SH-SY5Y (cell line): ENCODE data around the gene ARID4B.

Experiments
- GATA2 ChIP-seq: IDR thresholded peaks from 2 replicates; pipeline ENCODE4 v1.6.1; 2011; ENCODE audit warnings: mild to moderate bottlenecking, low read depth, low read length
- GATA3 ChIP-seq: IDR thresholded peaks from 2 replicates; pipeline ENCODE4 v1.6.1; 2011; ENCODE audit warnings: low read depth, mild to moderate bottlenecking, low read length, moderate library complexity

Gene ARID4B

DNA sequence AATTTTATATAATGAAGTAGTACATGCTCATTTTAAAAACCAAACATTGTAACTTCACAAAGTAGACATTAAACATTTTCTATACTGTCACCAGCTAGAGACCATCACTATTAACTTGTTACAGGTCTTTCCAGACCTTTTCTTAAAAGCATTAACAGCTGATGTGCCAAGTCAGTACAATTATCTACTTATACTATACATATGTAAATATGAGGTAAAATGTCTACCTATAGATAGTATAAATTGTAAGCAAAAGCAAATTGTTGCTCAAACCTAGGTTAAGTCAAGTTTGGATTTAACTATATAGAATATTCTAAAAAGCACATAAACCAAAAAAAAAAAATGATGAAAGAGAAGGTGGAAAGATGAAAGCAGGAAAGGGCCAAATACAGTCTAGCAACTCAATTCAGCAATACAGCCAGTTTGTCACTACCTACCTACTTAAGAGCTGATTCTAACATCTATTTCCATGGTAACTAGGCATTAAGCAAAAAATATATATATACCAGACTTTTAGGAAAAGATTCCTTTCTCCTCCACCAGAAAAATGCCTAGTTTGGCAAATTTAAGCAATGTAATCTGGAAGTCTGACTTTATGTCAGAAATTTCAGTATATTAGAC, 34.5 kb downstream of the ARID4B start:
- TF ChIP-seq GATA2 (no peak), GATA3 (no peak)

DNA sequence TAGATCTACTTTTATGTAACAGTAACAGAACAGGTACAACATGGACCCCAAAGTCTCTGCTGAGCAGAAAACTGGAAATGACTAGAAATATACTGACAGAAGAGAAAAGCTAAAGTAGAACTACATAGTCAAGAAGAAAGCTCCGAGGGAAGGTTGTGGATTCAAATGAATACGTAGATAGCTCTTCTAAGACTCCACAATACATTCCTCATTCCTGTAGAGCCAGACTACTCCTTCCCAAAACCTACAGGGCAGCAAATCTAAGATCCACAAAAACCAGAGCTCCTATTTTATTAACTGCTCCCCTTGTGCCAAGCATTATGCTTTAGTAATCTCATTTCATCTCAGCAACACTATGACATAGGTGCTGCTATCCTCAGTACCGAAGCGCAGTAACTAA, 35.2 kb downstream of the ARID4B start:
- TF ChIP-seq GATA3 (no peak), GATA2 (no peak)

DNA sequence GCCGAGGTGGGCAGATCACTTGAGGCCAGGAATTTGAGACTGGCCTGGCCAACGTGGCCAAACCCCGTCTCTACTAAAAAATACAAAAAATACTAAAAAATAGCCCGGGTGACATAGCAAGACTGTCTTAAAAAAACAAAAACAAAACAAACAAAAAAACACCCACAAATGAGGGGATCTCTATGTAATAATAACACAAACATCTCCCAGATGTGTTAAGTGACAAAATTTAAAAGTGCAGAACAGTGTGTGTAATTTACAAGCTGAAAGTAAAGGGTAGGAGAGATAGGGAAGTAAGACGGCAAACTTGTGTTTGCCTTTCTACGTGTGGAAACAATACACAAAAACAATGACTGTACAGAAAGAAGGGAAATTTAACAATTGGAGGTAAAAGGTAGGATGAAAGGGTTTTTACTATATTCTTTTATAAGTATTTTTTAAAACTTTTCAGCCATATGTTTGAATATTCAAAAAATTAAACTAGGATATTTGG, 36.3 kb downstream of the ARID4B start:
- TF ChIP-seq GATA2 (no peak), GATA3 (no peak)

DNA sequence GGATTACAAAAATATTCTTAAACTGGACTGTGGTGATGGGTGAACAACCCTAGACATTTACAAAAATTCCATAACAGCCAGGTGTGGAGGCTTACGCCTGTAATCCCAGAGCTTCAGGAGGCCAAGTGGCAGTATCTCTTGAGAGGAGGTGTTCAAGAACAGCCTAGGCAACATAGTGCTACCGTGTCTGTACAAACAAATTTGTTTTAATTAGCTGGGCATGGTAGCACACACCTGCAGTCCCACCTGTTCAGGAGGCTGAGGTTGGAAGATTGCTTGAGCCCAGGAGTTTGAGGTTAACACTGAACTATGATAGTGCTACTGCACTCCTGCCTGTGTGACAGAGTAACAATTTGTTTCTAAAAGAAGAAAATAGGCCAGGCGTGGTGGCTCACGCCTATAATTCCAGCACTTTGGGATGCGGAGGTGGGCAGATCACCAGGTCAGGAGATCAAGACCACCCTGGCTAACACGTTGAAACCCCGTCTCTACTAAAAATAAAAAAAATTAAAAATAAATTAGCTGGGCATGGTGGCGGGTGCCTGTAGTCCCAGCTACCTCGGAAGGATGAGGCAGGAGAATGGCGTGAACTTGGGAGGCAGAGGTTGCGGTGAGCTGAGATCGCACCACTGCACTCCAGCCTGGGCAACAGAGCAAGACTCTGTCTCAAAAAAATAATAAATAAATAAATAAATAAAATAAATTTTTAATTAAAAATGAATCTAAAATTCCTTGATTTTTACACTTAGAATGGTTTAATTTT, 37.1 kb downstream of the ARID4B start:
- no peak for TF ChIP-seq GATA2
- TF ChIP-seq GATA3: no peak

DNA sequence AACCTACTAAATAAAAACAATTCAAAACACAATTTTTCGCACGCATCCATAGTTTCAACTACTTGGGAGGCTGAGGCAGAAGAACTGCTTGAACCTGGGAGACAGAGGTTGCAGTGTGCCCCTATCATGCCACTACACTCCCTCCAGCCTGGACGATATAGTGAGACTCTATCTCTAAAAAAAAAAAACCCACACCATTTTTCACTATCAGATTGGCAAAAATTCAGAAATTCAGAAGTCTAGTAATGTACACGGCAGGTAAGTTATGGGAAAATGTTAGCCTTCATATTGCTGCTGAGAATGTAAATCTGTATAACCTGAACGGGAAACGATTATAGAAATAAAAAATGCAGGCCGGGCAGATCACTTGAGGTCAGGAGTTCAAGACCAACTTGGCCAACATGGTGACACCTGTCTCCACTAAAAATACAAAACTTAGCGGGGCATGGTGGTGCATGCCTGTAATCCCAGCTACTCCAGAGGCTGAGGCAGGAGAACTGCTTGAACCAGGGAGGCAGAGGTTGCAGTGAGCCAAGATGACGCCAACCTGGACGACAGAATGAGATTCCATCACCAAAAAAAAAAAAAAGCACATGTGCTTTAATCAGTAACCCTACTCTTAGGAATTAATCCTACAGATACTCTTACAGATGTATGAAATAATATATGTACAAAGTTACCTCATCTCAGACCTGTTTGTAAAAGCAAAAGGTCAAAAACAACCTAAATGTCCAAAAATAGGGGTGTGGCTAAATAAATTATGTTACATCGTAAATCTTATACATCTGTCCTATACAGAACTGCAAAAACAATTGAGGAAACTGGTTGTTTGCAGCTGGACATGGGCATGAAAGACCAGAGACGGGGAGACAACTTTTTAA, 37.9 kb downstream of the ARID4B start:
- TF ChIP-seq GATA3 (no peak), GATA2 (no peak)

DNA sequence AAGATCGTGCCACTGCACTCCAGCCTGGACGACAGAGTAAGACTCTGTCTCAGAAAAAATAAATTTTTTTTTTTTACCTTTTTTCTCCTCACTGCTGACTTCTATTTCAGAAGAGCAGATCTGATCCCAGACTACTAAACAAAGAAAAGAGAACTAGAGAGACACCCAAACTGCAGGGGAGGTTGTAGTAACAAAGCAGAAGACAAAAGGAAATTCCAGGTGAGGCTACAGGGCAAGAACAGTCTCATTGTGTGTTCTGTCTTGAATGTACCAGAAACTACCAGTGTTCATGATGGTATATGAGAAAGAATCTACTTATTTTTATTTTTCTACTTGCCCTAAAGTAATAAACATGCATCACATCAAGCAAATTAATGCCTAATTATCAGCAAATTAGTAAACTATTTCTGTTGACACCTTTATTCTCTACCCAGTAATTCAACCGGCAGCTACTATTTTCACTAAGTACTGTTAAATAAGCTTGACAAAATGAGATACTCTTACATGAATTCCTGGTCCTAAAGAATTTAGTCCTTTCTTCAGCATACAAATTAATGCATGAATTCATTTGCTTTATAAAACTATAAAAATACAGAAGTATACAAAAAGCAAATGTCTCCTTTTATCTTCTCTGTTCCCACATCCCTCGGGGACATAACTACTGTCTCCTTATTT, 40.6 kb downstream of the ARID4B start:
- TF ChIP-seq GATA2 (no peak), GATA3 (no peak)

DNA sequence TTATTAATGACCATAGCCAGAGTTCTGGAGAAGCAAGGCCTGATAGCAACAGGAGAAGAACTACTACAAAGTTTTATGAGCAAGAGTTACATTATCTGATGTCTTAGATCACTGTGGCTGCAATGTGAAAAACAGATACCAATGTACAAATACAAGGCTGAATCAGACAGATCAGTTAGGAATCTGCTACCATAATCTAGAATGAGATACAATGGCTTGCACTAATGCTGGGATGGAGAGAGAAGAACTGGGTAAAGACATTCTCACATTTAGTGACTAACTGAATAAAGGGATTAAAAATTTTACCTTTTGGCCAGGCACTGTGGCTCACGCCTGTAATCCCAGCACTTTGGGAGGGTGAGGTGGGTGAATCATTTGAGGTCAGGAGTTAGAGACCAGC, 41.3 kb downstream of the ARID4B start:
- TF ChIP-seq GATA2 (no peak), GATA3 (no peak)

DNA sequence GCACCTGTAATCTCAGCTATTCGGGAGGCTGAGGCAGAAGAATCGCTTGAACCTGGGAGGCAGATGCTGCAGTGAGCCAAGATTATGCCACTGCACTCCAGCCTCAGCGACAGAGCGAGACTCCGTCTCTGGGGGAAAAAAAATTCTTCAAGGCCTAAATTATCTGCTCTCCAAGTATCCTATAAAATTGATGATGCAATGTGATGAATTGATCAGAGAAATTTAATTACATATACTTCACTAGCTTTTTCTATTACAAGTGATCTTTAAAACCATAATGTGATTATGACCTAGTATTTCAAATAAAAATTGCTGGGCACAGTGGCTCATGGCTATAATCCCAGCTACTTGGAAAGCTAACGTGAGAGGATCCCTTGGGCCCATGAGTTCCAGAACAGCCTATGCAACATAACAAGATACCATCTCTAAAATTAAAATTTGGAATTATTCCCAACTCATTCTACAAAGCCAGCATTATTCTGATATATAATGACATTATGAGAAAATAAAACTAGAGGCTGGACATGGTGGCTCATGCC, 43.7 kb downstream of the ARID4B start:
- TF ChIP-seq GATA3 (no peak), GATA2 (no peak)

DNA sequence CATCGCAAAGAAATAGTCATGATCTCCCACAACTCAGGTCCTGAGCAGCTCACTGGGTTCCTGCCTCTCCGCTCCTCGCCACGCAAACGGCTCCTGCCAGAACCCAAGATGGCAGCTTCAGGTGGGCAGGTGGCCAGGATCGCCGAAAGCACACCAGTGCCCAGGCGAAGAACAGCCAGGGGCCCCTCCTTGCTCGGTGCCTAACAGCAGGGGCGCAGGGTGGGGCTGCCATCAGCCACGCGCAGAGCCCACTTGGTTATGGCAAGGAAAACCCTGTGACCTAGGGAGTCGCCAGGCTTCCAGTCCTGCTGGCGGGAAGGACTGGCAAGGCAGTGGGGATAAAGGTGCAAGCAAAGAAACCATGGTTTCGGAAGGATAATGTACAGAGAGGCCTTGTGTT, 47.5 kb downstream of the ARID4B start:
- no peak for TF ChIP-seq GATA2
- TF ChIP-seq GATA3: no peak

DNA sequence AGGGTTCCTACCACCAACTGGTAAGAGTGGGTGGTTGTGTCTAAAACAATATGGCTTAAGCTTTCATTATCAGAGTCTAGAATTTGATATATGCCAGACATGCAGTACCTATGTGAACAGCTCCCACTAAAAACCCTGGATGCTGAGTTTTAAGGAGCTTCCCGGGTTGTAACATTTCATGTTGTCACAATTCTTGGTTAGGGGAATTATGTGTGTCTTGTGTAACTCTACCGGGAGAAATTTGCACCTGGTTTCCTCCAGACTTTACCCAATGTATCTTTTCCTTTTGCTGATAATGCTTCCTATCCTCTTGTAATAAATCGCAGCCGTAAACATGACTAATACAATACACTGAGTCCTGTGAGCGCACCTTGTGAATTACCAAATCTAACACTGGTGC, 48.3 kb downstream of the ARID4B start:
- TF ChIP-seq GATA2 (no peak), GATA3 (no peak)

DNA sequence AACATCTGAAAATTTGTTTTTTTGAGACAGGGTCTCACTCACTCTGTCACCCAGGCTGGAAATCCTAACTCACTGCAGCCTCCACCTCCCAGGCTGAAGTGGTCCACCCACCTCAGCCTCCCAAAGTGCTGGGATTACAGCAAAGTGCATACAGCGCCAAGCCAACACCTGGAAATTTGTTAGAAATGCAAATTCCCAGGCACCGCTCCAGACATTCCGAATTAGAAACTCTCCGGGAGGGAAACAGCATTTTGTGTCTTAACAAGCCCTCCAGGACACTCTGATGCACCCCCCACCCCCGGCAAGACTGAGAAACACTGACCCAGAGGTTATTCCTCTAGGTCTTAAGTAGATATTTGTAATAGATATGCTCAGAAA, 49.1 kb downstream of the ARID4B start:
- TF ChIP-seq GATA3 (no peak), GATA2 (no peak)

DNA sequence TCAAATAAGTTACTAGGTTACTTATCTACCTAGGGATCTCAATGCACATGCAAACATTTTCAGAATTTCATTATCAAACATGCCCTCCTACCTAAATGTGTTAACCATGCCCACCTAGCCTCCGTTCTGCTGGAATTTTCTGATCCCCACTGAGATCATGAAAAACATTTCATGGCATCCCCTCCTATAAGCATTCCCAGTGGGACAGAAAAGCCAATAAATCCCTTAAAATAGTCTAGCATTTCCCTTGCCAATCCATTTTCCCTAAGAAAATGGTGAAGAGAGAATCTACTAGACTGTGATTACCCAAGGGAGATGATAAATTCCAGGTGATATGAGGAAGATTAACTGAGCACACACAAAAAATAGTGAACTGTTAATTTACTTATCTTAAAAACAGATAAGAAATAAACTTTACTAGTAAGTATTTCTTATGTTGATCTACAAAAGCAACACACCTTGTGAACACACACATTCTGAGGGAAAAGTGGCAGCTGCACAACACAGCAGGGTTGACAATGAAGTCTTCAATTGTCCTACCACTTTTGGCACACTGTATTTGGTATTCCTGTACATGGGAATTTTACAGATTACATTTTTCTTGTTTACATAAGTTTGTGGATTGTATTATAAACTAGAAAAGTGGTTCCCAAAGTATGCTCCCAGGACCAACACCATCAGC, 49.6 kb downstream of the ARID4B start:
- no peak; the same call in 1 of the 2 replicates for TF ChIP-seq GATA2
- no peak for TF ChIP-seq GATA3

DNA sequence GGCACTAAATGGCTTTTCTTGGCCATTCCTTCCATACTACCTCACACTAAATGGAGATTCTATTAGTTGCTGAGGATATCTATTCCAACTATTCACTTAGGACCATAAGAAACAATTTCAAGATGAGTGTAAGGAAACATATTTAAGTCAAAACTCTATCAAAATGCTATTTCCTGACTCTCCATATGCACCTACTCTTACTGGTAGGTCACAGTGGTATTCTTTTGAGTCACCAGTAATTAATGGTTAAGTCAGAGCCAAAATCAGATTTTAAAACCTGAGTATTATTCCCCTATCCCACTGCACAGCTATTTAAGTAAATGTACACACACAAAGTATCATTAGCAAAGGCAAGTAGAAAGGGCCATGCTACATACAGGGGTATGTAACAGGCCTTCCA, 50.3 kb downstream of the ARID4B start:
- TF ChIP-seq GATA2 (no peak), GATA3 (no peak)

DNA sequence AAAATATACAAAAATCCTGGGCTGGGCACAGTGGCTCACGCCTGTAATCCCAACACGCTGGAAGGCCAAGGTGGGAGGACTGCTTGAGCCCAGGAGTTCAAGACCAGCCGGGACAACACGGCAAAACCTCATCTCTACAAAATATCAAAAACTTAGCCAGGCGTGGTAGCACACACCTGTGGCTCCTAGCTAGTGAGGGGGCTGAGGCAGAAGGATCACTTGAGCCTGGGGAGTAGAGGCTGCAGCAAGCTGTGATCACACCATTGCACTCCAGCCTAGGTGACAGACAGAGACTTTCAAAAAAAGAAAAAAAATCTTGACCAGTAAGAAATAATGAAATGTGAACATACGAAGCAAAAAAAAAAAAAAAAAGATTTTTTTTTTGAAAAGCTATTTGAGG, 52.1 kb downstream of the ARID4B start:
- TF ChIP-seq GATA2 (no peak), GATA3 (no peak)
